GM19193 (cell line): Measurements from ENCODE around the gene FILIP1L.

ENCODE experiments used
- POLR2A ChIP-seq: IDR thresholded peaks from 4 replicates; pipeline ENCODE4 v1.6.1; 2011; ENCODE audit not compliant: insufficient read depth, insufficient read length; ENCODE audit errors: extremely low read depth

Gene FILIP1L

DNA sequence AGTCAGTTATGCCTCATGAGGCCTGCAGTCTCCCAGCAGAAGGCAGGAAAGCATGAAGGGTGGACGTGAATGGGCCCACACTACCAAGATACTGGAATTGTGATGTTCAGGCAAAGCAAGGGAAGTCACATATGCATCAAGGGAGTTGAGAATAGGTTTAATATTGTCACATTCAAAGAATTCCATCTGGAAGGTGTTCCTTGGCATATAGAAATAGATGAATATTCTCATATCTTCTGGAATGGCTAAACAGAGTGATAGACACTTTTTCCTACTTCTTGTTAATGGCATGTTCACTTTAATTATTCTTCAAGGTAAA lies 193.0 kb downstream of the FILIP1L start:
- no peak for TF ChIP-seq POLR2A

DNA sequence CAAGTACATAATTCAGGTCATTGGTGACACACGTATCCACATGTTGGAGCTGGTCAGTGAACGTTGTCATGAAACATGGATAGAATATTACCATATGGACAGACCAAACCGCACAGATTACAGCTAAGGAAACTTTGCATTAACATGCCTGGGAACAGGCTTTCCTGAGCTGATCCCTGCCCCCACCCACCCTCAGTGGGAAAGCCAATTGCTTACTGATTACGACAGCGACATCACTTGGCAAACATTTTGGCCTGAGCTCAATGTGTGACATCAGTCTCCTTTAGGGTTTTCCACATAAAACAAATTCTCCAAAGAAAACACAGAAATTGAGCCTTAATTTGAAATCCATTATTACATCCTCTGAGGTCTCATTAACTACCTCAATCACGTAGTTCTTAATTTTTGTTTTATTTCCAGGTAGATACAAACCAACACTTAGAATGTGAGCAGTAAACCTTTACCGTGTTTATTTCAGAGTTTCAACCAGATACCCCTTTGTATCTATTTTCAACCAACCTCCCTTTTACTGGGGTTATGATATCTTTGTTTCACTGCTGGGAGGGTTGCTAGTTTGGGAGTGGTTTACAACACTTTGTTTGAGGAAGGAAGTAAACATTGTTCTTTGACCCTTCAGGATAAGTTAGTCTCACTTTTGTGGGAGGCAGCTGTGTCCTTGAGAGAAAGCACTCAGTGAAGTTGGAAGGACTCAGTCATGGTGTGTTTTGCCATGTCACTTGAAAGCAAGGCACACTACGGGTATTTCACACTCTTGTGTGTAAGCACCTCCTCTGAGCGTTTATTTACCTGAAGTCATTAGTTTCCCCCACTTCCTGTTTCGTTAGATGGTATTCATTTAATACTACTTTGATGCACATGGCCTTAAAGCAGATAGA lies 193.6 kb downstream of the FILIP1L start:
- TF ChIP-seq POLR2A: no peak

DNA sequence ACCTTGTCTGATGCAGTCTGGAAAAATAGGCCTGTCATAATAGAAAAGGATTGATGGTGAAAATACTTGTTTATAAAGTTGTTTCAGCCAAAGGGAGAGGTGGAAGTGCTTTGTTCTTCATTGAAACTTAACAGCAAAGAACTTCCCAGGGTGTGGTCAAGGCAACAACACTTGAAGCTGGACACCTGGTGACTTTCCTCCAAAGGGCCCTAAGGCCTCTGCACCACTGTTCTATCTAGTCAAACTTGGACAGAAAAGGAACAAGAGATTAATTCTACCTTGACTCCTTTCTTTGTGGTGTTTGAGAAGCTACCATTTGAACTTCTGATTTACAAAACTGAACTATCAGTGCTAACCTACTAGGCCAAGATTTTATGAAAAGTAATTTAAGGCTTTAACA lies 194.6 kb downstream of the FILIP1L start:
- no peak for TF ChIP-seq POLR2A

DNA sequence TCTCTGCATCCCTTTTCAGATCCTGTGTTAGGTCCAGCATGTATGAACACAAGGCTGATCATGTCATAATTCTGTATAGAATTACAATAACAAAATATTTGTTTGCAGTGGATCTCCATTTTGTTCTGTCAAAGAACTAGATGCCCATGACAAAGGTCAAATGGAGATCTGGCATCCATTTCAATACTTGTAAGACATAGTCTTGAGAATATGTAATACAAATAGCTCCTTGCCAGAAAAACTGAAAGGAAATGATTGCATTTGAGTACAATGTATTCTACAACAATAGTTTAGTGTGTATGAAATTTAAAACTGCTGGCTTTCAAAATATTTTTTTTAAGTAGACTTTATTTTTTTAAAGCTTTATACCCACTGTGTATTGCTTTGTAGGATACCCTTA lies 195.6 kb downstream of the FILIP1L start:
- no peak for TF ChIP-seq POLR2A

DNA sequence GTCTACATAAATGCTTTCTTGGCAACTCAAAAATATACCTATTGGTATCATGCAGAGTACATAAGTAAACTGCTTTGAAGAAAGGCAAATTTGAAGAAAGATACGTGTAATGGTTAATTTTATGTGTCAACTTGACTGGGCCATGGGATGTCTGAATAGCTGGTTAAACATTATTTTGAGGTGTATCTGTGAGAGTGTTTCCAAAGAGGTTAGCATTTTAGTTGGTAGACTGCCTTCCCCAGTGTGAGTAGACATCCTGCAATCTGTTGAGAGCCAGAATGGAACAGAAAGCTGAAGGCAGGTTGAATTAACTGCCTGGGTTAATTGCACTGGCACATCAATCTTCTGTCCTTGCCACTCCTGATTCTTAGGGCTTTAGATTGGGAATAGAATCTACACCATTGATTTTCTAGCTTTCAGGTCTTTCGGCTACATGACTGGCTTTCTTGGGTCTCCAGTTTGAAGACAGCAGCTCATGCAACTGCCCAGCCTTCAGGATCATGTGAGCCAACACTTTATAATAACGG lies 198.3 kb downstream of the FILIP1L start:
- no peak for TF ChIP-seq POLR2A

DNA sequence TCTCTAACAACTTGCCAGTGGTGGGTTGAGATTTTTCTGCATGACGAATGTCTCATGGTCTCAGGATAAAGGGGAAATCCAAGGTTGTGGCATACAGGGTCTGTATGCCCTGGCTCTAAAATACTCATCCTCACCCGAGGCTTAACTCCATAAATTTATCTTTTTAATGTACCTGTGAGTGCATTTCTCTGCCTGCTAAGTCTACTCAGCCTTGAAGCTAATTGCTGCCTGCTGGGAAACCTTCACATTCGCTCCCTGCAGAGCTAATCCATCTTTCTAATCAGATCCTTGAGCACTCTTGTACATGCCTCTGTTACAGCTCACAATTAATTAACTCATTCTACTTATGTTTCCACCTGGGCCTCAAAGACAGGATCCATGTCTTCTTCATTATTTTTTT lies 202.9 kb downstream of the FILIP1L start:
- TF ChIP-seq POLR2A: no peak

DNA sequence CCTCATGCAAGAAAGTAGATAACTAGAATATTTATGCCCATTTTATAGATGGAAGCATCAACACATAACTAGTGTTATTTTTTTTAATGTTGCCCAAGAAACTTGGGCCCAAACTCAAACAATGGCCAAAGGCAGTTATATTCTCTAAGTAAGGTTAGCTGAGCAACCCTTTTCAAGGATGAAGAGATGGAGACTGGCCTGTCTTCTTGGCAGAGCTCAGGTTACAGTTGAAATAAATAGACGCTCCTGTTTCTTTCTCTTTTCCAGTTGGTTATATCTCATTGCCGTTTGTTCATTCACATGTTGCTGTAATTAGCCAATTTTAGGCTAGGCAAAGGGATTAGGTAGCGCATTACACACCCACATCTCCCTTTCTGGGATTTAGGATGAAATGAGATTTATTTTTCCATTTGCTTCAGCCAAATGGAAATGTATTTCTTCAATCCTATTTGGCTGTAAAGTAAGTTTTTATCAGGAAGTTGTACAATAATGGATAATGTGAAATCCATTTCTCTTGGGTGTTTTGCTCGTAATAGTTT lies 203.5 kb downstream of the FILIP1L start:
- TF ChIP-seq POLR2A: no peak

DNA sequence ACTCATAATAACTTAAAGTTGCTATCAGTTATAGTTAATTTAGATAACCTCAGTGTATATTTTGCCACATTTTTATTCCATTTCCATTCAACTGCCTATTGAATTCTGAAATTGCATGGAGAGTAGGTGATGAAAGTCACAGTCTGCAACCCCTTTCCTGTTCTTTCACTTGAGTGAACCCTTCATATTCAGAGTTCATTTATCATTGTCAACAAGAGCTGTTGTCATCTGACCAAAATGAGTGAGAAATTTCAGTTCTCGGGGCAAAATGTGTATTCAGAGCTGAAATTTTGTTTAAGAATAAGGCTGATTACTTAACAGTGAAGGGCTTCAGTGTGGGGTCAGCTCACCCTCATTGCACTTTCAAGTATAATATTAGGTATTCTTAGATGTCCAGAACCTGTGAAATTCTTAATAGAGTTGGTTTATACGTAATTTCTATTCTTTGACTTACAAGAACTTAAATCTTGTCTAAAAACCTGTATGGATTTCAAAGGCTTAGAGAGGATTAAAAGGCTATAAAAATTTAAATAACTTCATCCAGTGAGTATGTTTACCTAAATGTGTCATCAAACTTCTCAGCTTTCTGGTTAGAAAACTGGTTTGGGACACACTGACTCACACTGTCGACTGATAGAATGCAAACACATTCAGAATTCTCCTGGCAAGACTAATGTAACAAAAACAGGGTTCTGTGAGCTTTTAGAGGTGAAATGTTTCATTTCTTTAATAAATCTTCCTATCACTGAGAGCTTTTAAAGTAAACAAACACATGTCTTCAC lies 204.4 kb downstream of the FILIP1L start:
- no peak for TF ChIP-seq POLR2A

DNA sequence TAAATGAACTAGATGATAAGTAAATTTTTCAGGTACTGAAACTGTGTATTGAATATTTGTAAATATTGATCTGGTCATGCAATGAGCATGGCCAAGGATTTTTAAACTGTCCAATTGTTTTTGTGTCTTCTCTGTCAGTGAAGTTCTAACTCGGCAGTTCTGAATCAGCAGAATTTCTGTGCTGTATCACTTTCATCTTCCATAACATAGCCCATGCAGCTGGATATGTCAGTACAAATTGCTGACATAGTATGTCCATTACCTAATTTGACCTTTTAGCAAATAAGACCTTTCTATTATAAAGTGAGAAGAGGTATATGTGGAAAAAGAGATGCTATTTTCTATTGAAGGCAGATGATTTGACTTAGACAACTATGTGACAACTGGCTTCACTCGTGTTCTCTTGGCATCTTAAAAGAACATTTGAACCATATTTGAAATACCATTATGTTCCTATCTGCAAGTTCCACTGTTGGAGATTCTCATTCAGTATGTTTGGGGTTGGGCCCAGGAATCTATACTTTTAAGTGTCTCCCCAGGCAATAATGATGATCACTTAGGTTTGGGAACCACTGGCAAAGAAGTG lies 206.2 kb downstream of the FILIP1L start:
- no peak for TF ChIP-seq POLR2A

DNA sequence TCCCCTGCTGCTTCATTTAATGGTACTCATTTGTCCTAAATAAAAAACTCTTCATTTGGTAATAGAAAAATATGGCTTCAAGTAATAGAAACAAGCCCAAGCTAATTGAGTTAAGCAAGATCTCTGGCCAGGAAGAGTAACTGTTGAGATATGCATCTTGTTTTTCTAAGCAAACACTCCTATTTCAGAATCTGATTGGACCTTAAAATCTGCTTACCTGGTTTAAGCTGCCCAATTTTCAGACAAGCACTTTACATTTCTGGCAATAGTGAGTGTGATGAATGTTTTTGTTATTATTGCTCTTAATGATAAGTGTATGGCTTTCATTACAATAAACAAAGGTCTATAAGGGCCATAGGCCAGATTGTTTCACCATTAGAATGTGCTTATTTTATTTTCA lies 210.4 kb downstream of the FILIP1L start:
- TF ChIP-seq POLR2A: no peak

DNA sequence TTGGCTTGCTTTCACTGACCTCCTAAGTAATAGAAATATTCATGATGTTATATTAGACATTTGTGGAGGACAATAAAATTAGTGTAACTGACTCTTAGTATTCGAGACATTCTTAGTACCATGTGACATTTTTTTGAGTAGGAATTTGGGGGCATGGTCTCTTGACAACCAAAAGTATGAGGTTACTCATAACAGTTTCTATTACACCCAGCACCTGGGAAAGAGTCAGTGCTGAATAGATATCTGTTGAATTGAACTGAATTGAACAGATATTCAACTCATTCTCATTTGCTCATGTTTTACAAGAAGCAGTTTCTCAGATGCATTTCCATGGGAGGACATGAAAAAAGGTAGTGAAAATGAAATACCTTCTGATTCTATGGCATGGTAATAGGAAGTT lies 212.2 kb downstream of the FILIP1L start:
- TF ChIP-seq POLR2A: no peak

DNA sequence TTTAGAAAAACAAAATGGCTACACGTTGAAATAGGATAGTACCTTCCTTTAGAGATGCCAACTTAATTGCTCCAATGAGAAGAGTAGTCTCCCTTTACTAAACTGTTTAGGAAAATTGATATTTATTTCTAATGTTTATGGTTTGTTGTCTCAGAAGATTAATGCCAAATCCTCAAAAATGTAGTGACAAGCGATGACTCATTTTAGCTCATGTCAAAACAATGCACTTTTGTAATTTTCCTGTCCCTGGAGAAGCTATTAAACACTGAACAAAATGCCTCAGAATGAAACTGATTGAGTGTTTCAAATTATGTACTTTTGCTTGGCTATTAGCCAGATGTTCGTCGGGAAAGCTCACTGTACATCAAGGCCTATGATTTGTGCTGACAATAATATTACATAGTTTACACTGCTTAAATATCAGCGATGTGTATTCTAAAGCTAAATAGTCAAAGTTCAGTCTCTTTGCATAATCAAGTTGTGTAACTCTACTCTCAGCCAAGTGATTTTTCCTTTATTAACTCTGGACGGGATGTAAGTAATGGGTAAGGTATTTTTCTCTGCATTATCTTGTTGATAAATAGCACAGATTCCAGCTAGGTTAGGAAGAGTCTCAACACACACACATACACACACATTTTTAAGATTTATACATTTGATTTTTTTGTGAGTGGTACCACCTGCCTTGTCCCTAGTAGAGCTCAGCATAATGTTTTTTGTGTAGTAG lies 212.9 kb downstream of the FILIP1L start:
- TF ChIP-seq POLR2A: no peak

DNA sequence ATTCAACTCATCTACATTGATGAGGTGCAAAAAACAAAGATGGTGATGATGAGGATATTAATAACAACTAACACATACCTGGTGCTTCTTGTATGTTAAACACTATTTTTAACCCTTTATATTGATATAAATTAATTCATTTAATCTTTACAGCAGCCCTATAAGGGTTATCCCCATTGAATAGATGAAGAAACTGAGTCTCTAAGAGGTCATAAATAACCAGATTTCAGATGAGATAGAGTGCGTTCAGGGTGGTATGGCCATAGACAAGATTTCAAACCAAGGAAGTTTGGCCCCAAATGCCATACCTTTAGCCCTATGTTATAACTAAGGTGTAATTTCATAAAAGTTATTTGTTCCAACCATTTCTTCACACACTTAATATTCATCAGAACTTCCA lies 214.1 kb downstream of the FILIP1L start:
- TF ChIP-seq POLR2A: no peak

DNA sequence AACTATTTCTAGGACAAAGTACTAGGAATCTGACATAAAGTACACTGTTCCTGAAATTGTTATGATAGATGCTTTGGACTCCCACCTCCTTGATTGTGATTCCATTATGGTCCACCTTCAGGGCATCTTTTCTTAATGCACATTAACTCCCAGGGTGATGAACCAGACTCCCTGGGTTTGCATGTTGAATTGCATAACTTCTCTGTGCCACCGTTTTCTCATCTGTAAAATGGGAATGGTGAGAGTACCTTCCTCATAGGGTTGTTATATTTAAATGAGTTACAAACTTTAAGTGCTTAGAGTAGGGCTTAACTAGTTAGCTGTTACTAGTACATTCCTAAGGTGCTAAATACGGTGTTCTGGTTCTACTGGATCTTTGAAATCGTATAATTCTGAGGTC lies 214.7 kb downstream of the FILIP1L start:
- no peak for TF ChIP-seq POLR2A

DNA sequence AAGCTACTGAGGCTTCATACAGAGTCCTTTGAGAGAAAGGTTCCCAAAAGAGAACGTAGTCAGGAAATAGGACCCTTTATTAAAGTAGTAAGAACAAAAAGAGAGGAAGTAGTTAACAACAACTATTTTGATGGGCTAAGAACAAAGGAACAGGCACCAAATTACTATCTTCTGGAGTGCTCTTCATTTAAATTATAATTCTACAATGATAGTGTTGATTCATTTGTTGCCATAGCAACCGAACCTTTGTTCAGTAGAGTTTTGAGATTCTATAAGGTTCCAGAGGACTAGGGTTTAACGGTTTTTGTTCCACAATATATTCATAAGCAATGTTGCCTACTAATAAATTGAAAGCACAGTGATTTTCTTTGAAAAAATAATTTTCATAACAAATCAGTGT lies 217.8 kb downstream of the FILIP1L start:
- TF ChIP-seq POLR2A: no peak

DNA sequence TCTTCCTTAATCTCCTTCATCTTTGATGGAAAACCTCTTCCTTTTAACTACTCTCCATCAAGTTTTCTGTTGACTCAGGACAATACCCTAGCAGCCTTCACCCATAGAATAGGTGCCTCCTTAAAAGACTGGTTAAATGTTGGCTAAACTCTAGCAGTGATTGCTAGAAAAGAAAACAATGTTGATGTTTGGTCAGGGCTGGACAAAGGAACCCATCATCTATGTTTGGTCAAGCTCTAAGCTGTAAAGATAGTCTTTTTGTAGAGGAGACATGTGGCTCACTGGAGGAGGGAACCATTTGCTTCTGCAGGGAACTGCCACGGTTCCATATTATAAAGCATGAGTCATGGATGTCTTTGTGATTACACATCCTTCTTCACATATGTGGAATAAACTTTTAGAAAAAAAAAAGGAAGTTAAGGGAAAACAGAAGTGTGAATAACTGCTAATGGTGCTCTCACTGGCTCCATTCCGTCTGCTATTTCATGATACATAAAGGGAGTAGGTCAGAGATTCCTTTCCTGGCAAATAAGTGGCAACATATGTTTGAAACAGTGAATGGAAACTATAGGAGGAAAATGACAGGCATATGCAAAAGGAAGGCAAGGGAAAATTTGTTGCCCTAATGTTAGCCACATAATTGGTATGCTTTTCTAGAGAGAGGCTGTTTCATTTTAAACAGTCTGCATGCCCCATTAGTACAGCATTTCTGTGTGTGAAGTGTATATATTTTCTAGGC lies 218.4 kb downstream of the FILIP1L start:
- TF ChIP-seq POLR2A: no peak
